Renal cortex interstitium (tissue), 11 donors: ENCODE measurements around the gene PANK1. TPM values are rescaled to one million over a fixed set of nuclear protein-coding genes. Genes with fewer than 3 reads are reported as not detected.
"Not testable (repeated sequence)": the region's sequence is repeated elsewhere in the genome, so short reads cannot be mapped to it uniquely, and the experiment has no call there.

Source experiments
- DNase-seq, 11 donors: peaks; one replicate each; pipeline ENCODE4 v3.0.0-alpha.2; 2013; ENCODE audit warnings: low read depth in 9 of 11, low spot score in 4 of 11; ENCODE audit errors: extremely low read depth in 1 of 11
- polyA plus RNA-seq, 3 donors: library from polyadenylated mRNA; unstranded; fragments of 120-200 nt; gene quantifications; one replicate each; pipeline ENCODE4 v1.2.1, GENCODE V29; 2013; ENCODE audit not compliant: insufficient read length in 3 of 3

The PANK1 gene
- polyA plus RNA-seq, 3 donors: 42.0 to 47.4 (median 43.6) TPM

DNA sequence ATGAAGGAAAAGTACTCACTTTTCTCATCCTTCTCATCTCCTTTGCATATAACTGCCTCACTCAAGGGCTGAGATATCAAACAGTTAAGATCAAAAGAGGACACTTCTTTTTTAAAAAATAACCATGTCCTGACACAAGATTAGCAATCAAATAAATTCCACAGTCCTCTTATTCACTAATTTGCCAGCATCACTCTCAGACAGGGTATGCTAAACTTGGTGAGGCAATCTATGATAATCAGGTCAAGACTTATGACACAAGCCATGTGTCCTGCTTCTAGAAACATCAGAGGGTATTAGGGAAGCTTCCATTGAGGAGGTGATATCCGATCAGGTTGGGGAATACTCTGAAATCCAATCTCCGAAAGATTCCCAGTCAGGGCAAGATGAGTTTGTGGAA is 10.4 kb downstream of the PANK1 start:
- DNase-seq: no peak

- no peak for DNase-seq
These were observed 11.6 kb downstream of the PANK1 start for GRCh38 chr10:89633484-89633883.

DNA sequence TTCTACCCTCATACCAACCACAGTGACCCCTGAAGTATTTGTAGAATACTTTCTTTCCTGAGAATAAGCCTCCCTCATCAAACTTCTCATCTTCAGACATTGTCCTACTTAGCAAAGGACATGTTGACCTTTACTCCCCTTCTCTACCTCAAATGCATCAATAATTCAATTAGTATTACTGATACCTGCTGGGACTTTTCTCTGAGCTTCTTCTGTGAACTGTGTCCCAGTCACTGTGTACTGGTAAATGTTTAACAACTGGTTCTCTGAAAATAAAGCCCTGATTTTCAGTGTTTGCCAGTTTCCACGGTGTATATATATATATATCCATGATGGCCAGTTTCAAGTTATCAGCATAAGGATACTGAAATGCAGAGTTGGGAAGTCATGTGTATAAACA is 12.2 kb downstream of the PANK1 start:
- no peak for DNase-seq

- no peak for DNase-seq
These were observed 17.2 kb downstream of the PANK1 start for GRCh38 chr10:89627830-89628229.

DNA sequence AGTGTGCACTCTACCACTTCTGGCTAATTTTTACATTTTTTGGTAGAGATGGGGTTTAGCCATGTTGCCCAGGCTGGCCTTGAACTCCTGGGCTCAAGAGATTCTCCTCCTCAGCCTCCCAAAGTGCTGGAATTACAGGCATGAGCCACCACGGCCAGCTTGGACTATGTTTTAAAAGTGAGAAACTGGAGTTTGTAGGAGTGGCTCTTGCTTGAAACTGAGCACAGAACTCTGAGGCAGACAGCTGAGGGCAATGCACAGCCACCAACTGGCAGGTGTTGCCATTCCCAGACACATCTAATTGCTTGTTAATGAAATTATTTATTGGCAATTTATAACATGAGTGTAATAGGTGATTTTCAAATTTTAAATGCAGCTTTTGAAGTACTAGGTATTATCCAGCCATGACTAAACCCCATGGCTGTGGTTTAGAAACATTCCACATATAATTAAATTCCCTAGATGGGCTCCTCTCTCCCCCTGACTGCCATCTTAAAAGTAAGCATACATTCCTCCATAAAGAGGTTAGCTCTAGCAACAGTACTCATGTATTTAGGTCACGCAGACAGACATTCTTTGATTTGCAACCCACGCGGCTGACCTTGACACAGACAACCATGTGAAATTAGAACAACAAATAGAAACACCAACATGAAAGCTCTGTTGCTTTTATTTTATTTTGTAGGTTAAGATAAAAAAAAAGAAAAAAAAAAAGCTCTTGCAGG is 19.8 kb downstream of the PANK1 start:
- peak in 2 of 11 donors; percentile 30 to 32 for DNase-seq

DNA sequence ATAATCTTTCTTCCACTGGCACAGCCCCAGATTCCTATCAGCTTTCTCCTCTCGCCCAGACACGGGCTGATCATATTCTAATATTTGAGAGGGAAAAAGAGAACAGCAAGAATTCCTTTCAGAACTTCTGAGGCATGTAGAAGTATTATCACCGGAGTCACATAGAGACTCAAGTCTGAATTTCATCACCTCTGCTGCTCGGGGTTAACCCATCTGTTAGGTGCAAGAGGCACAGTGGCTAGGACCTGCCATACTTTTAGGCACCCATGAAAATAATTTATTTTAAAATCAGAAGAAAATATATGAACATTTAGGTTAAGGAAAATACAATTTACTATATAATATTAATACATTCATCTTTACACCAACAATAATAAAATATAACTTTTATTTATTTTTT is 21.0 kb downstream of the PANK1 start:
- DNase-seq: no peak

GRCh38 chr10:89622151-89622550 is 22.9 kb downstream of the PANK1 start:
- DNase-seq: no peak

- DNase-seq: no peak
These were observed 23.6 kb downstream of the PANK1 start for GRCh38 chr10:89621438-89621837.

DNA sequence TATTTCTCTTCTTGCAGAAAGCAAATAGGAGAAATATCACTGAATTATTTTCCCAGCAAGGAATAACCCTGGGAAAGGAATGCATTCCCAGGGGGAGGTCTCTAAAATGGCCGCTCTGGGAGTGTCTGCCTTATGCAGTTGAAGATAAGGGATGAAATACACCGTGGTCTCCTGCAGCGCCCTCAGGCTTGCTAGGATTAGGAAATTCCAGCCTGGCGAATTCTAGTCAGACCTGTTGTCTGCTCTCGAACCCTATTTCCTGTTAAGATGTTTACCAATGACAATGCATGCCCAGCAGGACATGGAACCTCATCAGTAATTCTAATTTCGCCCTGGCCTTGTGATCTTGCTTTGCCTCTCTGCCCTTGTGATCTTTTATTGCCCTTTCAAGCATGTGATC is 24.7 kb downstream of the PANK1 start:
- DNase-seq: not testable (repeated sequence)

GRCh38 chr10:89615824-89616223 is 29.2 kb downstream of the PANK1 start:
- DNase-seq: no peak

DNA sequence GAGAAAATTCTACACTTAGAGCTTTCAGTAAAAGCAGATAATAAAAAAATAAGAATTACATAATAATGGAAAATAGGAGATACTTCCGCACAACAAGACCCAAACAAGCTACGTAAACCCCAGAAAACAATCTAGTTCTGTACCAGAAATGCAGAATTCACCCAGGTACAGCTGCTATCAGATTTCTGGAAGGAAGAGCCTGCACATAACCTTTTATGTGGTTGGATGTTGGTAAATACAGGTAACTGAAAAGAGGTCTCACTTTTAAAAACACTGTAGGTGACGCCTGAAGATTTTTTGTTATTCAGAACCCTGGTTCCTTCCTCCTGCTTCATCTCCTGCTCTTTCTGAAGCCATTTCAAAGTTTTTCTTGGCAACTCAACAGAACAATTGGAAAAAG is 29.9 kb downstream of the PANK1 start:
- DNase-seq: no peak

- no peak for DNase-seq
These were observed 31.5 kb downstream of the PANK1 start for GRCh38 chr10:89613582-89613981.

GRCh38 chr10:89611282-89611681 is 33.8 kb downstream of the PANK1 start:
- no peak for DNase-seq

- no peak for DNase-seq
These were observed 35.2 kb downstream of the PANK1 start for GRCh38 chr10:89609833-89610346.

GRCh38 chr10:89604200-89604599 is 40.8 kb downstream of the PANK1 start:
- no peak for DNase-seq

DNA sequence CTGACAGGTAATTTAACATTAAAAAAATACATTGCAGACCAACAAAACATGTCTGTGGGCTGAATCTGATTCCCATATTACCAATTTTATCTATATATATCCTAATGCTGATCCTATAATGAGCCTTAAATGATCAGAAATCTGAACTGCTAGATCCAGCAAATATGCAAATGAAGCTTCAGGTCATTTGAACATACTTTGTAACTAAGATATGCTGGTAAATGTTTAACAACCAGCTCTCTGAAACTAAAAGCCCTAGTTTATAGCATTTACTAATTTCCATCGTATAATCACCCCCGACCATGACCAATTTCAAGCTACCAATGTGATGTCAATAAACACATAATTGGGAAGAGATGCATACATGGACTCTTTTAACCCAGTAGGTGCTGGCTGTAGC is 42.1 kb downstream of the PANK1 start:
- no peak for DNase-seq

DNA sequence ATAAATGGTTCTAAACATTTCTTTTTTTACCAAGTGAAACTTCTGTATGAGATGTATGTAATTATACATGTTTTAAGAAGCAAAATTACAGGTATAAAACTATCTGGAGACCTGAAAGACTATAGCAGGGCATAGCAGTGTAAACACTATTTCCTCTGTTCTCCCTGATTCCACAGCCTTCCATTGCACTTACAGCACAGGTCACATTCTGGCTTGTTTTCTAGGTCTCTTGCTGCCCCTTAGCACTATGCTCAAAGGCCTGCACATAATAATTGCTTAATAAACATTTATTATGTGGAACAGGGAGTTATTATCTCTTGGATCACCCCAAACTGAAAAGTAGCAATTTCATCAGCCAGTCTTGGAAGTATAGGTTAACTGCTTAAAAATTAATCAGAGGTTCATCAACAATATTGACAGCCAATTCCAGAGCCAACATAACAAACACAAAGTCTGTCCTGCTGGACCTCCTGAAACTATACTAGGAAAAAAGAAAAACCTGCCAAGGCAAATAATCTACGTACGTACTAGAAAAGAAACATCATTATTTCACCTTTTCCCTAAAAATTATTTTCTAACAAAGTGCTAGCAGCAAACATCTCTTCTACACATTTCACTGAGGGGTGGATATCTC is 43.2 kb downstream of the PANK1 start:
- DNase-seq: no peak

DNA sequence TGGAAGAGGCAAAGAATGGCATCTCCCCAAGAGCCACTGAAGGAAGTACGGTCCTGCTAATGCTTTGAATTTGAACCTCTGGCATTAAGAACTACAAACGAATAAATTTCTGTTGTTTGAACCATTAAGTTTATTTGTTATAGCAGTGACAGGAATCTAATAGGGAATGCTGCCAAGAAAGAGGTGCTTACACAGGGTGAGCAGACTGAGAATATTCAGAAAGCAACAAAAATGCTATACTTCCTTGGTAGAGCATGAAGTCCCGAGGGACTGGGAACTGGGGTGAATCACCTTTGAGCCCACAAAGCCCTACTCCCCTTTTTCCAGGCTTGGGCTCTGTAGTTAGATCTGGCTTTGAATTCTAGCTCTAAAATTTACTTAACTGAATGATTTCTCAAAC is 45.0 kb downstream of the PANK1 start:
- DNase-seq: no peak

GRCh38 chr10:89593043-89593442 is 52.0 kb downstream of the PANK1 start:
- no peak for DNase-seq

GRCh38 chr10:89592539-89592938 is 52.5 kb downstream of the PANK1 start:
- DNase-seq: no peak

DNA sequence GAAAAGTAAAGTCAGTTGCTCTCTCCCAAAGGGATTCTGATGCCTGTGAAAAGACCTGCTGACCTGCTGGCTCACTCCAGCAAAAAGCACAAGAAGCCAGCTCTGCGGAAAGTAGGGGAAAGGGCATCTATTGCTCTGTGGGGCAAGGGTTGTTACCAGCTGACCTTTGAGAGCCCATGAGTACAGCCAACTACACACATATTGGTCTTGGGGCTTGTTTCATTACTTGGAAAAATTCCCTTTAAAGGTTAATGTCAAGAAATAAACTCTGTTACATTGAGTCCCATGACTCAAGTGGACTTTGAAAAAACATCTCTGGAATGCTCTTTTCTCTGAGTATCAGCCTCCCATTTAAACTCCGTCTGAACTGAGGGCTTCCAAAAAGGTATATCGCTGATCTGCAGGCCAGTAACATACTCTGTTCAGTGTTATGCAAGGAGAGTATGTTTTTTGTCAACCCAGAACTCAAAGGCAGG is 53.2 kb downstream of the PANK1 start:
- peak in 1 of 11 donors; percentile 48 for DNase-seq
